Measurements from ENCODE around the gene UBC.

Gene UBC

GRCh38 chr12:124878795-124879516 is 35.5 kb downstream of the UBC start:
- Histone ChIP-seq H3K4me1 (ENCODE audit: control insufficient read depth, insufficient read depth, low read length) (no peaks in the 10 kb centered on the region), H3K9ac (ENCODE audit: low read length in 2 of 2) (no peak overlapping the region), H3K27ac (ENCODE audit: low read length) (no peak overlapping the region), H3K27me3 (ENCODE audit: control insufficient read depth in 1 of 2, insufficient read depth in 2 of 2, low read length in 2 of 2) (no peaks in the 10 kb centered on the region), H3K36me3 (ENCODE audit: control insufficient read depth in 2 of 2, insufficient read depth in 2 of 2, low read length in 2 of 2) (no peaks in the 10 kb centered on the region), H3K4me3 (ENCODE audit: low read length in 2 of 2) (no peak overlapping the region), H3K9me3 (ENCODE audit: control insufficient read depth in 2 of 2, low read length in 2 of 2) (no peaks in the 10 kb centered on the region)

GRCh38 chr12:124877423-124877822 is 37.0 kb downstream of the UBC start:
- no peaks in the 10 kb centered on the region for H3K36me3 ChIP-seq (ENCODE audit: control insufficient read depth in 2 of 2, insufficient read depth in 2 of 2, low read length in 2 of 2)
- H3K27me3 ChIP-seq (ENCODE audit: control insufficient read depth in 1 of 2, insufficient read depth in 2 of 2, low read length in 2 of 2) = no peaks in the 10 kb centered on the region
- no peaks in the 10 kb centered on the region for H3K4me1 ChIP-seq (ENCODE audit: control insufficient read depth, insufficient read depth, low read length)
- H3K4me3 ChIP-seq (ENCODE audit: low read length in 2 of 2) = no peak overlapping the region
- H3K9me3 ChIP-seq (ENCODE audit: control insufficient read depth in 2 of 2, low read length in 2 of 2) = no peaks in the 10 kb centered on the region
- no peak overlapping the region for H3K27ac ChIP-seq (ENCODE audit: low read length)
- no peak overlapping the region for H3K9ac ChIP-seq (ENCODE audit: low read length in 2 of 2)

DNA sequence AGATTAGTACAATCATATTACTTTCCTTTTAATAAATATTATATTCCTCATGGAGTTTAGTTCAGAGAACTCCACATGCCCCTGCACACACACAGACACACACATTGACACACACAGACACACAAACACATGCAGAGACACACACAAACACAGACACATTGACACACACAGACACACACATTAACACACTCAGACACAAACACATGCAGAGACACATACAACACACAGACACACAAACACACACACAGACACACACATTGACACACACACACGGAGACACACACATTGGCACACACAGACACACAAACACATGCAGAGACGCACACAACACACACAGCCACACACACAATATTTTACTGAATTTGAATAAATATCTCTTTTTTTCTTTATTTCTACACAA is 38.3 kb downstream of the UBC start:
- no peak overlapping the region for H3K9ac ChIP-seq (ENCODE audit: low read length in 2 of 2)
- no peaks in the 10 kb centered on the region for H3K9me3 ChIP-seq (ENCODE audit: control insufficient read depth in 2 of 2, low read length in 2 of 2)
- H3K4me3 ChIP-seq (ENCODE audit: low read length in 2 of 2) = no peak overlapping the region
- H3K36me3 ChIP-seq (ENCODE audit: control insufficient read depth in 2 of 2, insufficient read depth in 2 of 2, low read length in 2 of 2) = no peaks in the 10 kb centered on the region
- H3K27me3 ChIP-seq (ENCODE audit: control insufficient read depth in 1 of 2, insufficient read depth in 2 of 2, low read length in 2 of 2) = no peaks in the 10 kb centered on the region
- no peak overlapping the region for H3K27ac ChIP-seq (ENCODE audit: low read length)
- no peaks in the 10 kb centered on the region for H3K4me1 ChIP-seq (ENCODE audit: control insufficient read depth, insufficient read depth, low read length)

DNA sequence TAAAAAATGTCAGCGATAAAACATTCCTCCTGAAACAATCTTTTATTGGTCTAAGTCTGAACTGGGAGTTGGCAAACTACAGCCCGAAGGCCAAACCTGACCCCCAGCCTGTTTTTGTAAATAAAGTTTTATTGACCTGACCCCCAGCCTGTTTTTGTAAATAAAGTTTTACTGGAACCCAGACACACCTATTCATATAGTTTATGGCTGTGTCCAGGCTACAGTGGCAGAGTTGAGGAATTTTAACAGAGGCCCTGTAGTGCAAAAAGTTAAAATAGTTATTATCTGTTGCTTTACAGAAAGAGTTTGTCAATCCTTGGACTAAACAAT is 38.7 kb downstream of the UBC start:
- H3K27ac ChIP-seq (ENCODE audit: low read length) = no peak overlapping the region

DNA sequence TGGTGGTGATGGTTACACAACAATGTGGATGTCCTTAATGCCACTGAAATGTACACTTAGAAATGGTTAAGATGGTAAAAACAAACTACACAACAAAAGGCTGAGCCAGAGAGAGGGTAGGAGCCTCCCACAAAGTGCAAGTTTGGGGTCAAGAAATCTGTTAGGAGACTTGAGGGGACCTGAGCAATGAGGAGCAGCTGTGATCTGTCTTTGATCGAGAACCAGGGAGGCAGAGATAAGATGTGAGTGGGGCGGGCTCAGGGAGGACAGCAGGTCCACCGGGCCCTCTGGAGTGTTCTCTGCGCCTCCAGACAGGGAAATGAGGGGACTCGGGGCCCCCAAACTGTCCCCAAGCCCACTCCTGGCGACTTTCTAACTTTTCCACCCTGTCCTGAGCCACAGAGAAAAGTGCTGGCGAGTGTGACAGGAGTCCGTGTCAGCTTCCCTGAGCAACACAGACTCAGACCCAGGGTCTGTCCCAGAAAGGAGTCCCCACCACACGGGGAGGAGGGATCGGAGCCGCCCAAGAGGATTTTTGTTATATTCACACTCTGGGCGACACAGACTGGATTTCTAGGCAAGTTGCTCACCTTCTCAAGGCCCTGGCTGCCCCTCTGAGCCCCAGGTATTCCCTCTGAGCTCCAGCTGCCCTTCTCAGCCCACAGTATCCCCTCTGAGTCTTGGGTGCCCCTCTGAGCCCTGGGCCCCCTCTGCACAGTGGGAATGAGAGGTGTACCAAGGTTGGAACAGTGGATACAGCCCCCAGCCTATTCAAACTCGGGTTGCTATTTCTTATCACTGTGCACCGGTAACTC is 39.3 kb downstream of the UBC start:
- Histone ChIP-seq H3K9me3 (ENCODE audit: control insufficient read depth in 2 of 2, low read length in 2 of 2) (no peaks in the 10 kb centered on the region), H3K4me3 (ENCODE audit: low read length in 2 of 2) (no peak overlapping the region), H3K27me3 (ENCODE audit: control insufficient read depth in 1 of 2, insufficient read depth in 2 of 2, low read length in 2 of 2) (no peaks in the 10 kb centered on the region), H3K36me3 (ENCODE audit: control insufficient read depth in 2 of 2, insufficient read depth in 2 of 2, low read length in 2 of 2) (no peaks in the 10 kb centered on the region), H3K9ac (ENCODE audit: low read length in 2 of 2) (no peak overlapping the region), H3K4me1 (ENCODE audit: control insufficient read depth, insufficient read depth, low read length) (no peaks in the 10 kb centered on the region), H3K27ac (ENCODE audit: low read length) (no peak overlapping the region)

More for the DNA sequence above, 38.7 kb downstream of the UBC start:
- no peaks in the 10 kb centered on the region for H3K36me3 ChIP-seq (ENCODE audit: control insufficient read depth in 2 of 2, insufficient read depth in 2 of 2, low read length in 2 of 2)
- H3K4me3 ChIP-seq (ENCODE audit: low read length in 2 of 2) = no peak overlapping the region
- H3K4me1 ChIP-seq (ENCODE audit: control insufficient read depth, insufficient read depth, low read length) = no peaks in the 10 kb centered on the region
- H3K9me3 ChIP-seq (ENCODE audit: control insufficient read depth in 2 of 2, low read length in 2 of 2) = no peaks in the 10 kb centered on the region
- no peaks in the 10 kb centered on the region for H3K27me3 ChIP-seq (ENCODE audit: control insufficient read depth in 1 of 2, insufficient read depth in 2 of 2, low read length in 2 of 2)
- H3K9ac ChIP-seq (ENCODE audit: low read length in 2 of 2) = no peak overlapping the region

- H3K36me3 ChIP-seq (ENCODE audit: control insufficient read depth in 2 of 2, insufficient read depth in 2 of 2, low read length in 2 of 2) = no peaks in the 10 kb centered on the region
- H3K9me3 ChIP-seq (ENCODE audit: control insufficient read depth in 2 of 2, low read length in 2 of 2) = no peaks in the 10 kb centered on the region
- no peak overlapping the region for H3K27ac ChIP-seq (ENCODE audit: low read length)
- H3K4me1 ChIP-seq (ENCODE audit: control insufficient read depth, insufficient read depth, low read length) = no peaks in the 10 kb centered on the region
- H3K4me3 ChIP-seq (ENCODE audit: low read length in 2 of 2) = no peak overlapping the region
- H3K9ac ChIP-seq (ENCODE audit: low read length in 2 of 2) = no peak overlapping the region
- no peaks in the 10 kb centered on the region for H3K27me3 ChIP-seq (ENCODE audit: control insufficient read depth in 1 of 2, insufficient read depth in 2 of 2, low read length in 2 of 2)
These were observed 40.3 kb downstream of the UBC start for GRCh38 chr12:124874188-124874587.

DNA sequence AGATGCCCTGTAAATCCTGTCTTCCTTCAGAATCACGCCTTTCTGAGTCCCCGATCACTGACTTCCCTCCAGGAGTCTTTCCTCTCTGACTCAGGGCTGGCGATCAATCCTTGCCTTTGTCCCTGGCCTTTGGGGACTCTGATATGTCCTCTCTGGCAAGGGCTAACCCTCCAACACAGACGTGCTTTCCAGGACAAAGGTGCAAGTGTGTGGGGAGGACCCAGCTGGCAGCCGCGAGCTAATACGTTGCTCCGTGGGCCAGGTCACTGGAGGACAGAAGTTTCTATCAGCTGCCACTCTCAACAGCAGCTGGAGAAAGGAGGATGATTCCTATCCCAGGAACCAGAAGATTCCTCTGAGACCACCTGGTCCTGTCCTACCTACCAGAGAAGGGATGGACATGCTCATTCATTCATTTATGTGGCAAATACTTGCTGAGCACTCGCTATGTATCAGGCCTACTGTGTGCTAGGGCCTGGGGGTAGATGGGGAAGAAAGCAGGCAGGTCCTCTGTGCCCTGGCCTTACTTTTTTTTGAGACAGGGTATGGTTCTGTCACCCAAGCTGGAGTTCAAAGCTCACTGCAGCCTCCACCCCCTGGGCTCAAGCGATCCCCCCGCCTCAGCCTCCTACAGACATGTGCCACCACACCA is 42.3 kb downstream of the UBC start:
- Histone ChIP-seq H3K4me1 (ENCODE audit: control insufficient read depth, insufficient read depth, low read length) (no peaks in the 10 kb centered on the region), H3K4me3 (ENCODE audit: low read length in 2 of 2) (no peak overlapping the region), H3K9ac (ENCODE audit: low read length in 2 of 2) (no peak overlapping the region), H3K27me3 (ENCODE audit: control insufficient read depth in 1 of 2, insufficient read depth in 2 of 2, low read length in 2 of 2) (no peaks in the 10 kb centered on the region), H3K36me3 (ENCODE audit: control insufficient read depth in 2 of 2, insufficient read depth in 2 of 2, low read length in 2 of 2) (no peaks in the 10 kb centered on the region), H3K9me3 (ENCODE audit: control insufficient read depth in 2 of 2, low read length in 2 of 2) (no peaks in the 10 kb centered on the region), H3K27ac (ENCODE audit: low read length) (no peak overlapping the region)

GRCh38 chr12:124871297-124871696 is 43.2 kb downstream of the UBC start:
- H3K36me3 ChIP-seq (ENCODE audit: control insufficient read depth in 2 of 2, insufficient read depth in 2 of 2, low read length in 2 of 2) = no peaks in the 10 kb centered on the region
- H3K27ac ChIP-seq (ENCODE audit: low read length) = no peak overlapping the region
- no peaks in the 10 kb centered on the region for H3K9me3 ChIP-seq (ENCODE audit: control insufficient read depth in 2 of 2, low read length in 2 of 2)
- no peaks in the 10 kb centered on the region for H3K4me1 ChIP-seq (ENCODE audit: control insufficient read depth, insufficient read depth, low read length)
- no peak overlapping the region for H3K4me3 ChIP-seq (ENCODE audit: low read length in 2 of 2)
- H3K27me3 ChIP-seq (ENCODE audit: control insufficient read depth in 1 of 2, insufficient read depth in 2 of 2, low read length in 2 of 2) = no peaks in the 10 kb centered on the region
- no peak overlapping the region for H3K9ac ChIP-seq (ENCODE audit: low read length in 2 of 2)

DNA sequence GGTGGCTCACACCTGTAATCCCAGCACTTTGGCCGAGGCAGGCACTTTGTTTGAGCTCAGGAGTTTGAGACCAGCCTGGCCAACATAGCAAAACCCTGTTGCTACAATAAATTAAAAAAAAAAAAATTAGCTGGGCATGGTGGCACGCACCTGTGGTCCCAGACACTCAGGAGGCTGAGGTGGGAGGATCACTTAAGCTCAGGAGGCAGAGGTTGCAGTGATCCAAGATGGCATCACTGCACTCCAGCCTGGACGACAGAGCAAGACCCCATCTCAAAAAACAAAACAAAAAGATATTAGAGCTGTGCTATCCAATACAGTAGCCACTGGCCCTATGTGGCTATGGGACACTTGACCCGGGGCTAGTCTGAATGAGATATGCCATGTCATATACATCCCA is 43.9 kb downstream of the UBC start:
- Histone ChIP-seq H3K36me3 (ENCODE audit: control insufficient read depth in 2 of 2, insufficient read depth in 2 of 2, low read length in 2 of 2) (no peaks in the 10 kb centered on the region), H3K27ac (ENCODE audit: low read length) (no peak overlapping the region), H3K4me3 (ENCODE audit: low read length in 2 of 2) (no peak overlapping the region), H3K4me1 (ENCODE audit: control insufficient read depth, insufficient read depth, low read length) (no peaks in the 10 kb centered on the region), H3K9ac (ENCODE audit: low read length in 2 of 2) (no peak overlapping the region), H3K9me3 (ENCODE audit: control insufficient read depth in 2 of 2, low read length in 2 of 2) (no peaks in the 10 kb centered on the region), H3K27me3 (ENCODE audit: control insufficient read depth in 1 of 2, insufficient read depth in 2 of 2, low read length in 2 of 2) (no peaks in the 10 kb centered on the region)

DNA sequence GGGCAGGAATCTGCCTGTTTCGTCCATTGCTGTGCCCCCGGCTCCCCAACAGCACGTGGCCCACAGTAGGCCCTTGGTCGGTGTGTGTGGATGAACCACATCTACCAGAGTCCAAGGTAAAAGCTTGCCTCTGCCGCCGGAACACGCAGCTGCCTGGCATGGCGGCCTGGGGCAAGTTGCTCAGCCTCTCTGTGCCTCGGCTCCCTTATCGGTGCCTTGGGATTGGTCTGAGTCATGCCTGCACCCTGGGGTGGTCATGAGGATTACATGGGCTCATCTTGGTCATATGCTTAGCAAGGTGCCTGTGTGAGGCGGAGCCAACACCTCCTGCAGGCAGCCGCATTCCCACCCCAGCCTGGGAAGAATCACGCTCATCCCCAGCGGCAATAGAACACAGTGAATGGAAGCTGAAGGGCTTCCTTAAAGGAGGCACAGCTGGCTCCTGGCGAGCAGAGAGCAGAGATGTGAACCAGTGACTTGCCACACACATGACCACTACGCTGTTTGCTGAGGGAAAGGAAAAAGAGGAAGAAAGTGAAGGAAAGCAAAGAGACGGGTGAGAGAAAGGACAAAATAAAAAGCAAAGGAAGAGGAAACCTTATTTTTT is 45.3 kb downstream of the UBC start:
- no peaks in the 10 kb centered on the region for H3K36me3 ChIP-seq (ENCODE audit: control insufficient read depth in 2 of 2, insufficient read depth in 2 of 2, low read length in 2 of 2)
- no peak overlapping the region for H3K27ac ChIP-seq (ENCODE audit: low read length)
- H3K9me3 ChIP-seq (ENCODE audit: control insufficient read depth in 2 of 2, low read length in 2 of 2) = no peaks in the 10 kb centered on the region
- peaks cover 2% of the 10 kb centered on the region for H3K4me1 ChIP-seq (ENCODE audit: control insufficient read depth, insufficient read depth, low read length)
- H3K4me3 ChIP-seq (ENCODE audit: low read length in 2 of 2) = no peak overlapping the region
- H3K9ac ChIP-seq (ENCODE audit: low read length in 2 of 2) = no peak overlapping the region
- no peaks in the 10 kb centered on the region for H3K27me3 ChIP-seq (ENCODE audit: control insufficient read depth in 1 of 2, insufficient read depth in 2 of 2, low read length in 2 of 2)

All from stomach smooth muscle (tissue), 2 donors.